Osteoblast (primary cell): ENCODE results near the gene PEF1. TPM values are rescaled to one million over a fixed set of nuclear protein-coding genes. Genes with fewer than 3 reads are reported as not detected.

Source experiments
- DNase-seq: peaks from one replicate; pipeline ENCODE4 v3.0.0; 2011; ENCODE audit warnings: low spot score, mixed read lengths; ENCODE audit not compliant: insufficient read length; ENCODE audit errors: missing footprints
- H2AFZ ChIP-seq: 2 replicates; pipeline ENCODE4 v1.6.0; 2011; ENCODE audit warnings: mild to moderate bottlenecking, low read length
- H3K27ac ChIP-seq: 2 replicates; pipeline ENCODE4 v1.5.1; 2011; ENCODE audit warnings: mild to moderate bottlenecking, low read depth, low read length, moderate library complexity
- H3K27me3 ChIP-seq: 2 replicates; pipeline ENCODE4 v1.6.0; 2012; ENCODE audit warnings: mild to moderate bottlenecking, control low read depth, inconsistent platforms, low read length, moderate library complexity; ENCODE audit not compliant: insufficient read depth
- H3K36me3 ChIP-seq: 2 replicates; pipeline ENCODE4 v1.5.1; 2011; ENCODE audit warnings: mild to moderate bottlenecking, low read length, control low read depth, moderate library complexity; ENCODE audit not compliant: insufficient read depth
- H3K4me1 ChIP-seq: 2 replicates; pipeline ENCODE4 v1.5.1; 2011; ENCODE audit warnings: mild to moderate bottlenecking, low read length, control low read depth, moderate library complexity; ENCODE audit not compliant: insufficient read depth
- H3K4me2 ChIP-seq: 2 replicates; pipeline ENCODE4 v1.6.0; 2011; ENCODE audit warnings: mild to moderate bottlenecking, low read length; ENCODE audit not compliant: insufficient read depth
- H3K4me3 ChIP-seq: fragments of 200-600 bp; sonication (generic); 3 replicates; pipeline ENCODE4 v1.5.1; 2012; ENCODE audit warnings: mild to moderate bottlenecking, low read length, inconsistent platforms; ENCODE audit not compliant: insufficient read depth
- H3K79me2 ChIP-seq: 2 replicates; pipeline ENCODE4 v1.6.0; 2012; ENCODE audit warnings: mild to moderate bottlenecking, low read length, control low read depth, inconsistent platforms; ENCODE audit not compliant: insufficient read depth
- H3K9me3 ChIP-seq: 2 replicates; pipeline ENCODE4 v1.5.1; 2011; ENCODE audit warnings: low read depth, low read length, control low read depth
- H4K20me1 ChIP-seq: 2 replicates; pipeline ENCODE4 v1.6.0; 2012; ENCODE audit warnings: mild to moderate bottlenecking, low read length, control low read depth; ENCODE audit not compliant: insufficient read depth
- total RNA-seq: library from RNA; depleted of rRNA; stranded (reverse); fragments of >200 nt; gene quantifications from 2 replicates; pipeline ENCODE4 v1.2.3, GENCODE V29; 2012
- TF ChIP-seq, protein P1 (sequence below): IDR thresholded peaks from 2 replicates; pipeline ENCODE4 v1.5.1; 2011; ENCODE audit warnings: mild to moderate bottlenecking, low read depth, low read length, moderate library complexity; ENCODE audit errors: extremely low read depth

Gene PEF1
- total RNA-seq, 1 donor, result 86.5 TPM

DNA sequence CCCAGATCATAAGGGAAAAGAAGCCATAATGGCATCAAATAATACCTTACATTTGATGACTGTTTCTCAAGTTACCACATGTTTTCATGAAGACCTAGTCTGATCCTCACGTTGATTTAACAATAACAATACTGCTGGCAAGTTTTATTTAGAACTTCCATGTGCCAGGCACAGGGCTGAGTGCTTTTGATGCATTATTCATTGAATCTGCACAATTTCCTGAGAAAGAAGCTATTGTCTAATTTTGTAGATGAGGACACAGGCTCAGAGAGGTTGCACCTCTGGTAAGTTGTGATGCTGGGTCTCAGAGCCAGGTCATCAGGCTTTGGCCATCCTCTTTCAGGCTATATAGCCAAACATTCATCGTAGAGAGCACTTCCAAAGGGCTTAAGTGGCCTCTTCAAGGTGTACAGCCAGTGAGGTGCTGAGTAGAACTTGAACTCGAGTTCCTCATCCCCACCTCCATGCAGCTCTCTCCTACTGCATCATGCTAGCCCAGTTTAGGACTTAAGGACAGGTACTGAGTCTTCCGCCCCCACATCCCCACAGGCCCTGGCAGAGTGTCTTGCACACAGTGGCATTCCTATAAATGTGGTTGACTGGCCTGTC, 8.3 kb upstream of the PEF1 start:
- Histone ChIP-seq H3K36me3 (peaks cover 75% of the 10 kb centered on the region), H3K79me2 (no peaks in the 10 kb centered on the region), H3K4me2 (no peak overlapping the region), H4K20me1 (peaks cover under 1% of the 10 kb centered on the region), H2AFZ (no peak overlapping the region), H3K4me1 (peaks cover 37% of the 10 kb centered on the region), H3K27ac (no peak overlapping the region), H3K9me3 (no peaks in the 10 kb centered on the region), H3K4me3 (no peak overlapping the region), H3K27me3 (no peaks in the 10 kb centered on the region)
- DNase-seq, result no peak
- TF ChIP-seq, protein P1, sequence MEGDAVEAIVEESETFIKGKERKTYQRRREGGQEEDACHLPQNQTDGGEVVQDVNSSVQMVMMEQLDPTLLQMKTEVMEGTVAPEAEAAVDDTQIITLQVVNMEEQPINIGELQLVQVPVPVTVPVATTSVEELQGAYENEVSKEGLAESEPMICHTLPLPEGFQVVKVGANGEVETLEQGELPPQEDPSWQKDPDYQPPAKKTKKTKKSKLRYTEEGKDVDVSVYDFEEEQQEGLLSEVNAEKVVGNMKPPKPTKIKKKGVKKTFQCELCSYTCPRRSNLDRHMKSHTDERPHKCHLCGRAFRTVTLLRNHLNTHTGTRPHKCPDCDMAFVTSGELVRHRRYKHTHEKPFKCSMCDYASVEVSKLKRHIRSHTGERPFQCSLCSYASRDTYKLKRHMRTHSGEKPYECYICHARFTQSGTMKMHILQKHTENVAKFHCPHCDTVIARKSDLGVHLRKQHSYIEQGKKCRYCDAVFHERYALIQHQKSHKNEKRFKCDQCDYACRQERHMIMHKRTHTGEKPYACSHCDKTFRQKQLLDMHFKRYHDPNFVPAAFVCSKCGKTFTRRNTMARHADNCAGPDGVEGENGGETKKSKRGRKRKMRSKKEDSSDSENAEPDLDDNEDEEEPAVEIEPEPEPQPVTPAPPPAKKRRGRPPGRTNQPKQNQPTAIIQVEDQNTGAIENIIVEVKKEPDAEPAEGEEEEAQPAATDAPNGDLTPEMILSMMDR, result no peak

DNA sequence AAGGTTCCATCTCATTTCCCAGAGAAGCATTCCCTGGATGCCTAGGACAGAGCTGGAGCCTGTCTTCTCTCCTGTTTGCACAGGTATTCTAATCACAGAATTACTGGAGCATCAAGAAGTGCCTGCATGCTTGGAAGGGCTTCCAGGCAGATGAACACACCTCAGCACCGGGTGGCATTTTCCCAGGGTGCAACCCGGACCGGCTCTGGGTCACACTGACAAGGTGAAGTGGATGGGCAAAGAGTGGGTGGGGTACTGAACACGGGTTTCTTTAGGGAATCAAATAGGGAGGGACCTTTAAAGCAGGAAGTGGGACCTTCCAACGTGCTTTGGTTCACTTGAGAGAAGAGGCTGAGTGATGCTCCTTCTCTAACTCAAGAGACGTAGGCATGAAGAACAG, 7.1 kb upstream of the PEF1 start:
- DNase-seq, result peak; percentile 21
- Histone ChIP-seq H3K4me3 (no peak overlapping the region), H3K36me3 (peaks cover 62% of the 10 kb centered on the region), H3K27ac (no peak overlapping the region), H3K4me1 (peaks cover 49% of the 10 kb centered on the region), H4K20me1 (no peaks in the 10 kb centered on the region), H3K79me2 (no peaks in the 10 kb centered on the region), H2AFZ (no peak overlapping the region), H3K4me2 (no peak overlapping the region), H3K9me3 (no peaks in the 10 kb centered on the region), H3K27me3 (no peaks in the 10 kb centered on the region)
- TF ChIP-seq, protein P1, result no peak

DNA sequence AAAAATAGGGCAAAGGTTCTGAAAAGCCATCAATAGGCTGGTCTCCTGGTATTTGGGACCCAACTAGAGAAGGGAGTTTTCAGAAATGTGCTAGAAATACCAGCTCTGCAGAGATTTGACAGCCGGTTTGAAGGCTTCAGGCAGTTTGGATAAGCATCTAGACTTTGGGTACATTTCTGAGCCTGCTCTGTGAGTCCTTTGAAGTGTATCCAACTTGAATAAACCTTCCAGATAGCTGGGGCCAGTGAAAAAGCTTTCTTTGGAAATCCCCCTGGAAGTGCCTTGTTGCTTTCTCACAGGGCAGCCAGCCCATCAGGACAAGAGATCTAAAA, 6.4 kb upstream of the PEF1 start:
- Histone ChIP-seq H3K27ac (no peak overlapping the region), H4K20me1 (no peaks in the 10 kb centered on the region), H3K4me3 (no peak overlapping the region), H3K4me2 (no peak overlapping the region), H3K79me2 (peaks cover 1% of the 10 kb centered on the region), H3K9me3 (no peaks in the 10 kb centered on the region), H3K27me3 (no peaks in the 10 kb centered on the region), H3K36me3 (peaks cover 55% of the 10 kb centered on the region), H2AFZ (no peak overlapping the region), H3K4me1 (peaks cover 52% of the 10 kb centered on the region)
- DNase-seq, result peak; percentile 72
- TF ChIP-seq, protein P1, result no peak

DNA sequence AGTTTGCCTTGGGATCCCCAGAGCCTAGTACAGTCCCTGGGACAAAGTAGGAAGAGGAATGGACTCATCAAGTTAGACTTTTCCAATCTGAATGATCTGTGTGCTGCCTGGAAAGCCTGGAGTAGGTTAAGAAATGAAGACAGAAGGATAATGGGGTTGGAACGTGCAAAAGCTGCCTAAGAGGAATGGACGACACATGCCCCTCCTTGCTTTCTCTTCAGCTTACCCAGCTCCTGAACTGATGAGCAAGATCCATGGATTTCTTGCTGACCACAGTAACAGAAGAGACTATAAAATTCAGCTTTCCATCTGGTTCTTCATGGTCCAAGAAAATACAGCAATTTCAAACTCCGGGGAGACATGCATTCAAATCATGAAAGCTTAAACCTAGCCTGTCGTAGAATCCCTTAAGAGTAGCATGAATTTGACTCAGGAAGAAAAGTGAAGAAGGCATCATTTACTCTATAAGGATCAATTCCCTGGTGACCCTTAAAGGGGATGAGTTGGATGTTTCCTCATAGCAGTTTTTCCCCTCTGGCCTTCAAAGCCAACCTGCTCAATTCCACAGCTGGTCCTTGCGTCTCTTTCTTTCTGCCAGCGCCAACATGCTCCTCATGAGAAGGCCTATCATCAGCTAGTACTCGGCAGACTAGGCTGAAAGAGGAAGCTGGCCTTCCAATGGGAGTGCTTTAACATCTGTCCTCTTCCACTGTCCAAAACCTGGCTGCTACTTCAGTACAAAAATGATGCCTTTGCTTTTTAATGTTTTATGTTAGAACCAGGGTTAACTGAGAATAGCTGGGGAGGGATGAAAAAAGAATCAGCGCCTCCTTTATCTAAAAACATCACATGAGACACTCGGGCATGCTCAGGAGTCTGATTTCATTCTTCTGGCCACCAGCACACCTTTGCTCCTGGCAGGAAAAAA, 5.7 kb upstream of the PEF1 start:
- Histone ChIP-seq H3K27me3 (no peaks in the 10 kb centered on the region), H3K4me3 (no peak overlapping the region), H2AFZ (no peak overlapping the region), H3K4me1 (peaks cover 58% of the 10 kb centered on the region), H4K20me1 (no peaks in the 10 kb centered on the region), H3K4me2 (no peak overlapping the region), H3K27ac (no peak overlapping the region), H3K79me2 (peaks cover 6% of the 10 kb centered on the region), H3K9me3 (no peaks in the 10 kb centered on the region), H3K36me3 (peaks cover 49% of the 10 kb centered on the region)
- peak; percentile 85 for DNase-seq
- TF ChIP-seq, protein P1, result no peak
